HEK293 (cell line): Measurements from ENCODE around the gene WLS.

ENCODE experiments used
- BCL11B ChIP-seq: fragments of 450-650 bp; formaldehyde crosslinking; IDR thresholded peaks from 2 replicates; pipeline ENCODE4 v1.5.1; 2016; ENCODE audit warnings: low read depth, missing biosample characterization, missing genetic modification characterization
- BCL6B ChIP-seq: fragments of 450-650 bp; formaldehyde crosslinking; IDR thresholded peaks from 2 replicates; pipeline ENCODE4 v1.5.1; 2017; ENCODE audit warnings: missing biosample characterization, missing genetic modification characterization
- PRDM1 ChIP-seq: fragments of 450-650 bp; formaldehyde crosslinking; IDR thresholded peaks from 2 replicates; pipeline ENCODE4; 2016; ENCODE audit warnings: missing biosample characterization, missing genetic modification characterization
- SALL2 ChIP-seq: fragments of 450-650 bp; formaldehyde crosslinking; IDR thresholded peaks from 2 replicates; pipeline ENCODE4 v1.5.0; 2017; ENCODE audit warnings: missing biosample characterization, mild to moderate bottlenecking, missing genetic modification characterization, borderline replicate concordance
- YY2 ChIP-seq: fragments of 450-650 bp; formaldehyde crosslinking; IDR thresholded peaks from 2 replicates; pipeline ENCODE4 v1.5.1; 2016; ENCODE audit warnings: missing biosample characterization, missing genetic modification characterization
- ZIC2 ChIP-seq: fragments of 450-650 bp; formaldehyde crosslinking; IDR thresholded peaks from 2 replicates; pipeline ENCODE4 v1.5.1; 2016; ENCODE audit warnings: missing biosample characterization, missing genetic modification characterization
- ZNF114 ChIP-seq: fragments of 450-650 bp; formaldehyde crosslinking; IDR thresholded peaks from 2 replicates; pipeline ENCODE4 v1.5.0; 2017; ENCODE audit warnings: missing biosample characterization, missing genetic modification characterization
- ZNF121 ChIP-seq: fragments of 450-650 bp; formaldehyde crosslinking; IDR thresholded peaks from 2 replicates; pipeline ENCODE4 v1.5.1; 2016; ENCODE audit warnings: missing biosample characterization, missing genetic modification characterization
- ZNF140 ChIP-seq: fragments of 450-650 bp; formaldehyde crosslinking; IDR thresholded peaks from 2 replicates; pipeline ENCODE4 v1.5.1; 2016; ENCODE audit warnings: missing biosample characterization, missing genetic modification characterization
- ZNF311 ChIP-seq: fragments of 450-650 bp; formaldehyde crosslinking; IDR thresholded peaks from 2 replicates; pipeline ENCODE4 v1.5.1; 2017; ENCODE audit warnings: missing biosample characterization, missing genetic modification characterization, borderline replicate concordance
- ZNF416 ChIP-seq: fragments of 450-650 bp; formaldehyde crosslinking; IDR thresholded peaks from 2 replicates; pipeline ENCODE4 v1.5.1; 2016; ENCODE audit warnings: missing biosample characterization, missing genetic modification characterization
- ZNF423 ChIP-seq: fragments of 450-650 bp; formaldehyde crosslinking; IDR thresholded peaks from 2 replicates; pipeline ENCODE4 v1.5.1; 2016; ENCODE audit warnings: missing biosample characterization, missing genetic modification characterization
- ZNF473 ChIP-seq: fragments of 450-650 bp; formaldehyde crosslinking; IDR thresholded peaks from 2 replicates; pipeline ENCODE4 v1.5.1; 2017; ENCODE audit warnings: missing biosample characterization, missing genetic modification characterization
- ZNF510 ChIP-seq: fragments of 450-650 bp; formaldehyde crosslinking; IDR thresholded peaks from 2 replicates; pipeline ENCODE4 v1.5.1; 2018; ENCODE audit warnings: mild to moderate bottlenecking, missing genetic modification characterization, missing biosample characterization; ENCODE audit not compliant: insufficient replicate concordance
- ZNF514 ChIP-seq: fragments of 450-650 bp; formaldehyde crosslinking; IDR thresholded peaks from 2 replicates; pipeline ENCODE4 v1.5.1; 2016; ENCODE audit warnings: missing biosample characterization, missing genetic modification characterization
- ZNF548 ChIP-seq: fragments of 450-650 bp; formaldehyde crosslinking; IDR thresholded peaks from 2 replicates; pipeline ENCODE4 v1.5.1; 2016; ENCODE audit warnings: missing biosample characterization, missing genetic modification characterization
- ZNF558 ChIP-seq: fragments of 450-650 bp; formaldehyde crosslinking; IDR thresholded peaks from 2 replicates; pipeline ENCODE4 v1.5.1; 2016; ENCODE audit warnings: missing biosample characterization, missing genetic modification characterization
- ZNF623 ChIP-seq: fragments of 450-650 bp; formaldehyde crosslinking; IDR thresholded peaks from 2 replicates; pipeline ENCODE4 v1.5.1; 2016; ENCODE audit warnings: missing biosample characterization, missing genetic modification characterization
- ZNF639 ChIP-seq: fragments of 450-650 bp; formaldehyde crosslinking; IDR thresholded peaks from 2 replicates; pipeline ENCODE4 v1.5.1; 2016; ENCODE audit warnings: missing biosample characterization, missing genetic modification characterization
- ZNF747 ChIP-seq: fragments of 450-650 bp; formaldehyde crosslinking; IDR thresholded peaks from 2 replicates; pipeline ENCODE4 v1.5.1; 2016; ENCODE audit warnings: missing biosample characterization, missing genetic modification characterization
- ZNF776 ChIP-seq: fragments of 450-650 bp; formaldehyde crosslinking; IDR thresholded peaks from 2 replicates; pipeline ENCODE4 v1.5.0; 2017; ENCODE audit warnings: missing biosample characterization, missing genetic modification characterization, borderline replicate concordance
- ZSCAN18 ChIP-seq: fragments of 450-650 bp; formaldehyde crosslinking; IDR thresholded peaks from 2 replicates; pipeline ENCODE4 v1.5.1; 2016; ENCODE audit warnings: missing biosample characterization, missing genetic modification characterization
- TF ChIP-seq, protein P1 (sequence below): fragments of 450-650 bp; formaldehyde crosslinking; IDR thresholded peaks from 2 replicates; pipeline ENCODE4 v1.5.1; 2016; ENCODE audit warnings: missing biosample characterization, missing genetic modification characterization
- TF ChIP-seq, protein P2 (sequence below): fragments of 450-650 bp; formaldehyde crosslinking; IDR thresholded peaks from 2 replicates; pipeline ENCODE4 v1.5.1; 2017; ENCODE audit warnings: missing biosample characterization, missing genetic modification characterization
- TF ChIP-seq, protein P3 (sequence below): fragments of 450-650 bp; formaldehyde crosslinking; IDR thresholded peaks from 2 replicates; pipeline ENCODE4 v1.5.1; 2016; ENCODE audit warnings: missing biosample characterization, missing genetic modification characterization, borderline replicate concordance
- TF ChIP-seq, protein P4 (sequence below): fragments of 450-650 bp; formaldehyde crosslinking; IDR thresholded peaks from 2 replicates; pipeline ENCODE4 v1.5.1; 2016; ENCODE audit warnings: missing biosample characterization, missing genetic modification characterization
- TF ChIP-seq, protein P5 (sequence below): fragments of 450-650 bp; formaldehyde crosslinking; IDR thresholded peaks from 2 replicates; pipeline ENCODE4 v1.5.1; 2016; ENCODE audit warnings: missing biosample characterization, missing genetic modification characterization, borderline replicate concordance

Gene WLS

GRCh38 chr1:68230901-68231626 is 1.3 kb downstream of the WLS start (continued):
- no peak for TF ChIP-seq ZNF514 (tag by site-specific recombination)
- TF ChIP-seq, protein P1, sequence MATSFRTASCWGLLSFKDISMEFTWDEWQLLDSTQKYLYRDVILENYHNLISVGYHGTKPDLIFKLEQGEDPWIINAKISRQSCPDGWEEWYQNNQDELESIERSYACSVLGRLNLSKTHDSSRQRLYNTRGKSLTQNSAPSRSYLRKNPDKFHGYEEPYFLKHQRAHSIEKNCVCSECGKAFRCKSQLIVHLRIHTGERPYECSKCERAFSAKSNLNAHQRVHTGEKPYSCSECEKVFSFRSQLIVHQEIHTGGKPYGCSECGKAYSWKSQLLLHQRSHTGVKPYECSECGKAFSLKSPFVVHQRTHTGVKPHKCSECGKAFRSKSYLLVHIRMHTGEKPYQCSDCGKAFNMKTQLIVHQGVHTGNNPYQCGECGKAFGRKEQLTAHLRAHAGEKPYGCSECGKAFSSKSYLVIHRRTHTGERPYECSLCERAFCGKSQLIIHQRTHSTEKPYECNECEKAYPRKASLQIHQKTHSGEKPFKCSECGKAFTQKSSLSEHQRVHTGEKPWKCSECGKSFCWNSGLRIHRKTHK (tag by site-specific recombination), result no peak
- TF ChIP-seq ZNF776 (tag by site-specific recombination), result no peak
- no peak for TF ChIP-seq ZNF311 (tag by site-specific recombination)
- no peak for TF ChIP-seq SALL2 (tag by site-specific recombination)
- peak; percentile 97 for TF ChIP-seq ZNF423 (tag by site-specific recombination)
- no peak for TF ChIP-seq ZNF114 (tag by site-specific recombination)
- TF ChIP-seq, protein P2, sequence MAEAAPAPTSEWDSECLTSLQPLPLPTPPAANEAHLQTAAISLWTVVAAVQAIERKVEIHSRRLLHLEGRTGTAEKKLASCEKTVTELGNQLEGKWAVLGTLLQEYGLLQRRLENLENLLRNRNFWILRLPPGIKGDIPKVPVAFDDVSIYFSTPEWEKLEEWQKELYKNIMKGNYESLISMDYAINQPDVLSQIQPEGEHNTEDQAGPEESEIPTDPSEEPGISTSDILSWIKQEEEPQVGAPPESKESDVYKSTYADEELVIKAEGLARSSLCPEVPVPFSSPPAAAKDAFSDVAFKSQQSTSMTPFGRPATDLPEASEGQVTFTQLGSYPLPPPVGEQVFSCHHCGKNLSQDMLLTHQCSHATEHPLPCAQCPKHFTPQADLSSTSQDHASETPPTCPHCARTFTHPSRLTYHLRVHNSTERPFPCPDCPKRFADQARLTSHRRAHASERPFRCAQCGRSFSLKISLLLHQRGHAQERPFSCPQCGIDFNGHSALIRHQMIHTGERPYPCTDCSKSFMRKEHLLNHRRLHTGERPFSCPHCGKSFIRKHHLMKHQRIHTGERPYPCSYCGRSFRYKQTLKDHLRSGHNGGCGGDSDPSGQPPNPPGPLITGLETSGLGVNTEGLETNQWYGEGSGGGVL (tag by site-specific recombination), result peak; percentile 60
- TF ChIP-seq, protein P3, sequence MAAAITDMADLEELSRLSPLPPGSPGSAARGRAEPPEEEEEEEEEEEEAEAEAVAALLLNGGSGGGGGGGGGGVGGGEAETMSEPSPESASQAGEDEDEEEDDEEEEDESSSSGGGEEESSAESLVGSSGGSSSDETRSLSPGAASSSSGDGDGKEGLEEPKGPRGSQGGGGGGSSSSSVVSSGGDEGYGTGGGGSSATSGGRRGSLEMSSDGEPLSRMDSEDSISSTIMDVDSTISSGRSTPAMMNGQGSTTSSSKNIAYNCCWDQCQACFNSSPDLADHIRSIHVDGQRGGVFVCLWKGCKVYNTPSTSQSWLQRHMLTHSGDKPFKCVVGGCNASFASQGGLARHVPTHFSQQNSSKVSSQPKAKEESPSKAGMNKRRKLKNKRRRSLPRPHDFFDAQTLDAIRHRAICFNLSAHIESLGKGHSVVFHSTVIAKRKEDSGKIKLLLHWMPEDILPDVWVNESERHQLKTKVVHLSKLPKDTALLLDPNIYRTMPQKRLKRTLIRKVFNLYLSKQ (tag by site-specific recombination), result no peak
- no peak for TF ChIP-seq ZNF623 (tag by site-specific recombination)
- no peak for TF ChIP-seq ZNF140
- TF ChIP-seq ZNF121 (tag by site-specific recombination), result no peak
- no peak for TF ChIP-seq YY2 (tag by site-specific recombination)
- peak; percentile 46; the same call in 1 of the 2 replicates for TF ChIP-seq PRDM1 (tag by site-specific recombination)
- no peak for TF ChIP-seq ZNF558 (tag by site-specific recombination)
- TF ChIP-seq BCL6B (tag by site-specific recombination), result no peak
- no peak for TF ChIP-seq ZSCAN18 (tag by site-specific recombination)
- TF ChIP-seq ZNF416 (tag by site-specific recombination), result no peak
- TF ChIP-seq, protein P4, sequence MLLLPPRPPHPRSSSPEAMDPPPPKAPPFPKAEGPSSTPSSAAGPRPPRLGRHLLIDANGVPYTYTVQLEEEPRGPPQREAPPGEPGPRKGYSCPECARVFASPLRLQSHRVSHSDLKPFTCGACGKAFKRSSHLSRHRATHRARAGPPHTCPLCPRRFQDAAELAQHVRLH (tag by site-specific recombination), result no peak
- TF ChIP-seq ZNF747 (tag by site-specific recombination), result no peak
- TF ChIP-seq ZIC2 (tag by site-specific recombination), result peak; percentile 85
- no peak for TF ChIP-seq ZNF639 (tag by site-specific recombination)
- TF ChIP-seq, protein P5, sequence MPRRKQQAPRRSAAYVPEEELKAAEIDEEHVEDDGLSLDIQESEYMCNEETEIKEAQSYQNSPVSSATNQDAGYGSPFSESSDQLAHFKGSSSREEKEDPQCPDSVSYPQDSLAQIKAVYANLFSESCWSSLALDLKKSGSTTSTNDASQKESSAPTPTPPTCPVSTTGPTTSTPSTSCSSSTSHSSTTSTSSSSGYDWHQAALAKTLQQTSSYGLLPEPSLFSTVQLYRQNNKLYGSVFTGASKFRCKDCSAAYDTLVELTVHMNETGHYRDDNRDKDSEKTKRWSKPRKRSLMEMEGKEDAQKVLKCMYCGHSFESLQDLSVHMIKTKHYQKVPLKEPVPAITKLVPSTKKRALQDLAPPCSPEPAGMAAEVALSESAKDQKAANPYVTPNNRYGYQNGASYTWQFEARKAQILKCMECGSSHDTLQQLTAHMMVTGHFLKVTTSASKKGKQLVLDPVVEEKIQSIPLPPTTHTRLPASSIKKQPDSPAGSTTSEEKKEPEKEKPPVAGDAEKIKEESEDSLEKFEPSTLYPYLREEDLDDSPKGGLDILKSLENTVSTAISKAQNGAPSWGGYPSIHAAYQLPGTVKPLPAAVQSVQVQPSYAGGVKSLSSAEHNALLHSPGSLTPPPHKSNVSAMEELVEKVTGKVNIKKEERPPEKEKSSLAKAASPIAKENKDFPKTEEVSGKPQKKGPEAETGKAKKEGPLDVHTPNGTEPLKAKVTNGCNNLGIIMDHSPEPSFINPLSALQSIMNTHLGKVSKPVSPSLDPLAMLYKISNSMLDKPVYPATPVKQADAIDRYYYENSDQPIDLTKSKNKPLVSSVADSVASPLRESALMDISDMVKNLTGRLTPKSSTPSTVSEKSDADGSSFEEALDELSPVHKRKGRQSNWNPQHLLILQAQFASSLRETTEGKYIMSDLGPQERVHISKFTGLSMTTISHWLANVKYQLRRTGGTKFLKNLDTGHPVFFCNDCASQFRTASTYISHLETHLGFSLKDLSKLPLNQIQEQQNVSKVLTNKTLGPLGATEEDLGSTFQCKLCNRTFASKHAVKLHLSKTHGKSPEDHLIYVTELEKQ (tag by site-specific recombination), result 0 out of 2 replicates have a peak, but pooled peaks have one; percentile 23
- TF ChIP-seq ZNF548 (tag by site-specific recombination), result no peak
- TF ChIP-seq ZNF510, result no peak
- no peak for TF ChIP-seq ZNF473 (tag by site-specific recombination)
- no peak for TF ChIP-seq BCL11B (tag by site-specific recombination)
